SU-DHL-6 (cell line): ENCODE data around the gene DNAH9.

Experiments used
- CTCF ChIP-seq: fragments of 200-600 bp; sonication (generic); IDR thresholded peaks from one replicate; pipeline ENCODE4 v1.5.1; 2017; ENCODE audit warnings: antibody characterized with exemption, mild to moderate bottlenecking, low read length, moderate library complexity; ENCODE audit not compliant: insufficient read depth, poor library complexity, severe bottlenecking
- EZH2phosphoT487 ChIP-seq: fragments of 200-600 bp; sonication (generic), shearing (Covaris generic); conservative IDR thresholded peaks from 2 replicates; pipeline ENCODE4 v1.6.1; 2018; ENCODE audit warnings: mild to moderate bottlenecking, antibody characterized with exemption, low read length, moderate library complexity, mixed read lengths

- TF ChIP-seq CTCF (no peak), EZH2phosphoT487 (no peak)
These were observed 43.7 kb upstream of the DNAH9 start for GRCh38 chr17:11554542-11554941.
